Tibial nerve (tissue), 4 donors: ENCODE results near the gene SOHLH2. TPM values are rescaled to one million over a fixed set of nuclear protein-coding genes. Genes with fewer than 3 reads are reported as not detected.

ENCODE experiments used
- DNase-seq, 2 donors: peaks; one replicate each; pipeline ENCODE4 v3.0.0-alpha.2; 2019; ENCODE audit warnings: low spot score in 2 of 2
- H3K27ac ChIP-seq, 4 donors: fragments of 200-600 bp; sonication (generic) in 3 of 4; one replicate each; pipeline ENCODE4 v1.5.1; 2017 to 2019; ENCODE audit warnings: mild to moderate bottlenecking in 1 of 4
- H3K27me3 ChIP-seq, 2 donors: fragments of 200-600 bp; sonication (generic) in 1 of 2; one replicate each; pipeline versions ENCODE4 v1.5.1 to v1.6.0; 2017 to 2019
- H3K36me3 ChIP-seq, 3 donors: fragments of 200-600 bp; sonication (generic); one replicate each; pipeline ENCODE4 v1.5.1; 2018 to 2019
- H3K4me1 ChIP-seq, 4 donors: fragments of 200-600 bp; sonication (generic) in 3 of 4; one replicate each; pipeline ENCODE4 v1.5.1; 2017 to 2019
- H3K4me3 ChIP-seq, 4 donors: fragments of 200-600 bp; sonication (generic) in 3 of 4; one replicate each; pipeline ENCODE4 v1.5.1; 2017 to 2019; ENCODE audit warnings: mild to moderate bottlenecking in 1 of 4, moderate library complexity in 1 of 4
- H3K9me3 ChIP-seq, 4 donors: fragments of 200-600 bp; sonication (generic) in 3 of 4; one replicate each; pipeline ENCODE4 v1.5.1; 2017 to 2019
- CTCF ChIP-seq, 5 experiments: fragments of 200-600 bp in 3 of 5; fragments of 450-650 bp in 2 of 5; sonication (generic) in 3 of 5; IDR thresholded peaks; one replicate each; pipeline ENCODE4 v1.5.1; 2016 to 2019; ENCODE audit warnings: antibody characterized with exemption in 5 of 5, mild to moderate bottlenecking in 3 of 5, moderate library complexity in 2 of 5
- EP300 ChIP-seq, 2 donors: sonication (generic); formaldehyde crosslinking; IDR thresholded peaks; one replicate each; pipeline ENCODE4 v1.6.1; 2017; ENCODE audit warnings: antibody characterized with exemption in 2 of 2, mild to moderate bottlenecking in 1 of 2
- POLR2A ChIP-seq, 2 donors: fragments of 450-650 bp; IDR thresholded peaks; one replicate each; pipeline ENCODE4 v1.6.1; 2017; ENCODE audit warnings: antibody characterized with exemption in 2 of 2, mild to moderate bottlenecking in 2 of 2, moderate library complexity in 2 of 2
- WGBS, 2 donors: methylation state at CpG; one replicate each; pipeline ENCODE4 v1.1.5; 2018; 5-methylcytosine and 5-hydroxymethylcytosine counted together
- total RNA-seq, 4 donors: library from RNA; depleted of rRNA; stranded (reverse); fragments of >200 nt; gene quantifications; one replicate each; pipeline ENCODE4 v1.1.0, GENCODE V29; 2016

The SOHLH2 gene
- under 1 TPM in 1 of 4 donors, not detected in 3; 0.20 TPM for total RNA-seq

GRCh38 chr13:36214163-36214921 lies at the start of gene SOHLH2:
SOHLH2 (minus strand) TSS chr13:36214556; CDS start chr13:36214526, 30 bp downstream.
- Histone ChIP-seq H3K36me3 (no peaks in the 10 kb centered on the region), H3K27me3 (no peaks in the 10 kb centered on the region), H3K27ac (no peak within 1 kb of the TSS), H3K9me3 (peaks cover 0 to 6% (median 0%) of the 10 kb centered on the region in 4 donors), H3K4me1 (no peaks in the 10 kb centered on the region), H3K4me3 (no peak within 1 kb of the TSS)
- no peak for DNase-seq
- TF ChIP-seq CTCF (IDR thresholded peaks at IDR 0.05) (no peak), POLR2A (IDR thresholded peaks at IDR 0.05) (no peak), EP300 (IDR thresholded peaks at IDR 0.05) (no peak)
- 94 to 95% methylated on average over 44 to 53 of the region's 53 CpGs for WGBS, 2 donors

- Histone ChIP-seq H3K4me1 (peaks cover 0 to 6% (median 0%) of the 10 kb centered on the region in 4 donors), H3K9me3 (no peaks in the 10 kb centered on the region), H3K27ac (peak overlapping the region in 1 of 4 donors; percentile 71), H3K27me3 (no peaks in the 10 kb centered on the region), H3K4me3 (no peak overlapping the region), H3K36me3 (no peaks in the 10 kb centered on the region)
- TF ChIP-seq EP300 (IDR thresholded peaks at IDR 0.05) (peak in 1 of 2 donors; percentile 81), POLR2A (IDR thresholded peaks at IDR 0.05) (no peak)
- peak in 1 of 2 donors; percentile 66 for DNase-seq
Observed at GRCh38 chr13:36261976-36262375, 47.6 kb upstream of the SOHLH2 start.

- Histone ChIP-seq H3K27ac (peak overlapping the region in 1 of 4 donors; percentile 71), H3K9me3 (no peaks in the 10 kb centered on the region), H3K4me3 (no peak overlapping the region), H3K36me3 (no peaks in the 10 kb centered on the region), H3K27me3 (no peaks in the 10 kb centered on the region), H3K4me1 (peaks cover 0 to 6% (median 0%) of the 10 kb centered on the region in 4 donors)
- whole genome bisulfite sequencing, 2 donors = 82 to 94% methylated on average over 3 of the region's 3 CpGs
- TF ChIP-seq POLR2A (IDR thresholded peaks at IDR 0.05) (no peak), EP300 (IDR thresholded peaks at IDR 0.05) (no peak), CTCF (IDR thresholded peaks at IDR 0.05) (no peak)
- no peak for DNase-seq
Observed at GRCh38 chr13:36261011-36261410, 46.7 kb upstream of the SOHLH2 start.

GRCh38 chr13:36259361-36260137 lies 45.2 kb upstream of the SOHLH2 start:
- H3K4me3 ChIP-seq = no peak overlapping the region
- peaks cover 0 to 6% (median 0%) of the 10 kb centered on the region in 4 donors for H3K4me1 ChIP-seq
- DNase-seq = no peak
- no peaks in the 10 kb centered on the region for H3K36me3 ChIP-seq
- TF ChIP-seq POLR2A (IDR thresholded peaks at IDR 0.05) (no peak), CTCF (IDR thresholded peaks at IDR 0.05) (no peak), EP300 (IDR thresholded peaks at IDR 0.05) (no peak)
- H3K27ac ChIP-seq = no peak overlapping the region
- H3K27me3 ChIP-seq = no peaks in the 10 kb centered on the region
- H3K9me3 ChIP-seq = no peaks in the 10 kb centered on the region
- WGBS, 2 donors = 92 to 96% methylated on average over 8 of the region's 8 CpGs

GRCh38 chr13:36258831-36259230 lies 44.5 kb upstream of the SOHLH2 start:
- WGBS, 2 donors = 76 to 85% methylated on average over 8 of the region's 8 CpGs
- H3K27me3 ChIP-seq = no peaks in the 10 kb centered on the region
- no peak for DNase-seq
- H3K27ac ChIP-seq = no peak overlapping the region
- H3K36me3 ChIP-seq = no peaks in the 10 kb centered on the region
- no peak for TF ChIP-seq CTCF (IDR thresholded peaks at IDR 0.05)
- no peak for TF ChIP-seq POLR2A (IDR thresholded peaks at IDR 0.05)
- no peak for TF ChIP-seq EP300 (IDR thresholded peaks at IDR 0.05)
- no peak overlapping the region for H3K4me3 ChIP-seq
- no peaks in the 10 kb centered on the region for H3K9me3 ChIP-seq
- peaks cover 0 to 6% (median 0%) of the 10 kb centered on the region in 4 donors for H3K4me1 ChIP-seq
